Smooth muscle cell of the brain vasculature (primary cell): ENCODE results near the gene CDKN1B.
A peak's percentile ranks its signal among the peaks of the same experiment; 100 is the strongest.
"Not testable (repeated sequence)": the region's sequence is repeated elsewhere in the genome, so short reads cannot be mapped to it uniquely, and the experiment has no call there.

ENCODE experiments used
- DNase-seq: peaks from one replicate; pipeline ENCODE4 v3.0.0-alpha.2; 2012; ENCODE audit warnings: low read depth, low spot score

The CDKN1B gene

DNA sequence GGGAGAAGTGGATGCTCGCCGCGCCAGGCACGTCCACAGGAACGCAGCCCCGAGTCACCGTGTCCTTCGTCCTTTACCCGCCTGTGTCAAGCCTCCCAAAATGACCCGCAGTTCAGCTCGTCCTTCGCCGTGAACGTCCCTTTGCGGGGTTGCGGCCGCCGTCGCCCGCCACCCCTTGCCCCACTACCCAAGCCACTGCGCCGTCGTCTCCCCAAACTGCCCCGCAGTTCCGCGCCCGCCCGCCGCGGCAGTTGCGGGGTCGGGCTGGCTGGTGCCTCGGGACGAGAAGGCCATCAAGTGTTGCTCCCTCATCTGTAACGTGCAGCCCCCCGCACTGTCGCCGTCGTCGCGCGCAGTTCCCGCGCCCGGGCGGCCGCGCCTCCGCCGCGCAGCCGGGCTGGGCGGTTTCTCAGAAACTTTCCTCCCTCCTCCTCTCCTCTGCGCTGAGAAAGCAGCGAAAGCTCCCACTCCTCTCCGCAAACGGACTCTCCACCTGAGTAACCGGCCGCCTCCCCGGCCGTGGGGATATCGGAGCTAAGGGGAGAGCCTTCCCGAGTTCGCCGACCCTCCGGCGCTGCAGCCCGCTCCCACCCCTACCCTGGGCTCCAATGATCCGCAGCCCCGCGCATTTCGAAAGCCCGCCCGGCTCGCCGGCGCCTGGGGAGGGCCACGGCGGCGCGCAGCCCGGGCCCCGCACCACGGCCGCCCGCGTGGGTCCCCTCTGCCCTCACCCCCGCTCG lies 6.7 kb downstream of the CDKN1B start:
- no peak for DNase-seq

DNA sequence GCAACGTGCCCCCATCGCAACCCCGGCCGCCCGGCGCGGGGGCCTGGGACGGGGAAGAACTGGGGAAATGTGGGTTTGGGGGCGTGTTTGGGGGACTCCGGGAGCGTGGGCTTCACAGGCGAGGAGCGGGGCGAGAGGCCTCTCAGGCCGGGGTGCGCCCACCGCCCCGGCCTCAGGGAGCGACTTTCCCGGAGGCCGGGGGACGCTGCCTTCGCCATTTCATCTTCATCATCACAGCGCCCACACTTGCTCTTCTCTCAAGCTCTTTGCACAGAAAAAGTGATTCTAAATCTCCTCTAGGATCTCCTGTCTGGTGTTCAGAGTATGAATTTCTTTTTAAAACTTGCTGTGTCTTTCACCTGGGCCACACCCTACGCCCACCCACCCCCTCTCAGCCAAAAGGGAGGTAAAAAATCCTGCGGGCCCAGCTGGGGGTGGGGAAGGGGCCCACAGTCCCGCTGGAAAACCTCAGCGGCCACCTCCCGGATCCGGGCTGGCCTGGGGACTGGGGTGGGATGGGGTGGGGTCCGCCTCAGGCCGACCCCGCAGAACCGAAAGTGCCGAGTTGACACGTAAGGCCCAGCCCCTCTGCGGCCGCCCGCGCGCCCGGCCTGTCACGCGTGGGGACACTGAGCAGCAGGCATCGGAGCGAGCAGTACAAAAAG lies 7.4 kb downstream of the CDKN1B start:
- no peak for DNase-seq

DNA sequence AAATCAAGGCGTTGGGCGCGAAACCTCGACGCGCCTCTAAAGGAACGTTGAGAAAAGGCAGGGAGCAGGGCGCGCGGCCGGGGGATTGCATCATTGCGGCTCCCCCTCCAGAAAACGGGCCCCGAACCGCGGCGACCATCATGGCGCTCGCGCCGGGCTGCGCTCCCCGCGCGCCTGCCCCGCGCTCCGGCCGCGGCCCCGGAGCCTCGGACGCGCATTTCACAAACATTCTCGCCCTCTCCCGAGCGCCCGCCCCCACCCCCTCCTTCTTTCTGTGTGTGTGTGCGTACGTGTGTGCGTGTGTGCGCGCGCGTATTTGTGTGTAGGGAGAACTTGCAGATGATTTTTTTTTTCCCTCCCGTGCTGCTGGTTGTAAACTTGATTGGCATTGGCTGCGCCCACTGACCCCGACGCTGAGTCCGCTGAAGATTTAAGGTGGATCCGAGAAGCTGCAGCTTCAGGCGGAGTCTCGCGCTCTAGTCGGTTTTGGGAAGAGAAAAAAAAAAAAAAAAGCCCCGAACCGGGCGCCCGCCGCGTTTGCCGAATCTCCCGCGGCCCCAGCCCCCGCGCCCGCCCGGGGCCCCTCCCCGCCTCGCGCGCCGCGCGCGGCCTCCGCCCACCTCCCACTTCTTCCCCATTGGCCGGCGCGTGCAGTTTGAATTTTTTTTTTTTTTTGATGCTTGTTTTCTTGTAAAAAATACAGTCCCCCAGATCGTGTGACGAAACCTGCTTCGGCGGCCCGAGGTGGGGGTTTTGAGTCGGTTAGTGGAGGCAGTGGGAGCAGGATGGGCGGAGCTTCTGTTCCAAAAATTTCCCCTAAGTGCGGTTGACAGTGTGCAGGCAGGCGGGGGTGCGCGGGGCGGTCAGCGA lies 8.2 kb downstream of the CDKN1B start:
- DNase-seq, result peak; percentile 98

DNA sequence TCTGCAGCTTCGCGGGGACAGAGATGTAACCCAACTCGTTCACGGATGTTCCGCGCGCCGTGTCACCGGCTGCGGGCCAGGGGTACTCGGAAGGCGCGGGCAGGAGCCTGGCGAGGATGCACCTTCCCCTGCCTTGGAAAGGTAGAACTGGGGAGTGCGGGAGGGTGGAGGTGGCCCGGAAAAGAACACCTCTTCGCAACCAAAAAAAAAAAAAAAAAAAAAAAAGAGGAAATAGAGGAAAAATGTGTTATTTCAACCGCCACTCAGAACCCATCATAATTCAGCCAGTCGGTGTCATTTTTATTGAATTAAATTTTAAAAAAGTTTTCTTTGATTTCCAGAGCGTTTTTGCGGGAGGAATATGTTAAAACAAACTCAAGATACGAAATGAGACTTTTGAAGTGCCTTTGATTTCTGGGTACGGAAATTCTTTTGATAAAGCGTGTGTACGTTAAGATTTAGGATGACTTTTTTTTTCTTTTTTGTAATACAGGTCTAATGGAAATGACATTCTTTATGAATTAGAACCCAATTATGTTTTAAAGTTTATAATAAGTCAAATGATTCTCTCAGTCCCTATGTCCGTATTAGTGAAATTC lies 8.9 kb downstream of the CDKN1B start:
- DNase-seq, result no peak

DNA sequence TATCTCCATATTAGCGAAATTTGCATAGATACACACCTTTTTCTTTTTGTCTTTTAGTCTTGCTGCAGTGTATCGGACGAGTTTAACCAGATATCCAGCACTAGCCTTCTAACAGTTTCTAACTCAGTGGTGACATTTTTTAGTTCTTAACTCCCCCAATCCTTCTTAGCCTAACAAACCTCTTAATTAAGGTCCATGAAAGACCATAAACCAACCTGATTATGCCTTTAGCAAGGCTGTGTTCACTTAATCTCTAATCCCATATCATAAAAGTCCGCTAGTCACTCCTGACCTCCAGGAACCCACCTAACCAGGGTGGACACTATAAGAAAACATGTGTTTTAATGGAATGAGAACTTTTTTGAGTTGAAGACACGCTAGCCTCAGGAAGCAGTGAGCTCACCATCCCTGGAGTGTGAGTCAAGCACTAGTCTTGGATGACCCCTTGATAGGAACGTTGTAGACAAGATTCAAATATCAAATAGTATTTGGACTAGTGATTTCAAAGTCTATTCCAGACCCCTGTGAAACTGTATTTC lies 9.5 kb downstream of the CDKN1B start:
- no peak for DNase-seq

DNA sequence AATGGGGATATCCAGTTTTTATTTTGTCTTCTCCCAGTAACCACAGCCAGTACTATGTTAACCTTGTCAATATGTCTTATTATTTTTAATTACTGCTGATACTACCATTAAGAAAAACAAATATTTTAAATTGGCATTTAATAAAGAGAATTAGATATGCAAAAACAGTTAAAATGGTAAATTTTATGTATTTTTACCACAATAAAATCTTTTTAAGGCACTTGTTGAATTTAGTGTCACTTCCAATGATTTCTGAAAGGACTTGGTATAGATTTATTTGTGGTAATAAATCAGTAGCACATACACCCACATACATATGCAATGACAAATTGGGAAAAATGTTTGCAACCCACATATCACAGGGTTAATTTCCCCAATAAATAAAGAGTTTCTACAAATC lies 14.0 kb downstream of the CDKN1B start:
- no peak for DNase-seq

DNA sequence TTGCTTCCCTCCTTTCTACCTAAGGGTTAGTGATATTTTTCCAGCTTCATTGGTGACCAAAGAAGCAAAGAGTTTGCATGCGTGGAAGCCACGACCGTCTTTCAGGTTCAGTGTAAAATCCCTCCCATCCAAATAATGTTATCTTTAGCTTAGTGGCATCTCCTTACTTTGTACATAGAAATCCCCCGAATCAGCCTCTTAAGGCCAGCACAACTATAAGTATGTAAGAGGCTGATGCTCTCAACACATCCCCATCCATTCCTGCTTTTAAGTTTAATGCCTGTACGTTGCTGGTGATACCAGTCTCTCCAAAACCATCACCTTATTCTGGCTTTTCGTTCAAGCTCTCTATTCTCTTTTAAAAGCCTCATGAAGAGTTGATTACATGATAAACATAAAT lies 14.6 kb downstream of the CDKN1B start:
- no peak for DNase-seq

DNA sequence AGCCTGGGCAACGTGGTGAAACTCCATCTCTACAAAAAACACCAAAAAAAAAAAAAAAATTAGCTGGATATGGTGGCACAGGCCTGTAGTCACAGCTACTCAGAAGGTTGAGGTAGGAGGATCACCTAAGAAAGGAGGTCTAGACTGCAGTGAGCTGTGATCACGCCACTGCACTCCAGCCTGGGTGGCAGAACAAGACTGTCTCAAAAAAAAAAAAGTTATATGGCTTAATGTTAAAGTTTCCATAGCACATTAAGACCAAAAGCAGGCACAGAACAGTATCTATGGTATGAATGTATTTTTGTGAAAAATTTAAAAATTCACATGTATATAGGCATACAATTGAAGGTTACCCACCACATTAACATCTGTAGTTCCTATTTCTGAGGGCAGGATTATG lies 15.9 kb downstream of the CDKN1B start:
- DNase-seq, result no peak

DNA sequence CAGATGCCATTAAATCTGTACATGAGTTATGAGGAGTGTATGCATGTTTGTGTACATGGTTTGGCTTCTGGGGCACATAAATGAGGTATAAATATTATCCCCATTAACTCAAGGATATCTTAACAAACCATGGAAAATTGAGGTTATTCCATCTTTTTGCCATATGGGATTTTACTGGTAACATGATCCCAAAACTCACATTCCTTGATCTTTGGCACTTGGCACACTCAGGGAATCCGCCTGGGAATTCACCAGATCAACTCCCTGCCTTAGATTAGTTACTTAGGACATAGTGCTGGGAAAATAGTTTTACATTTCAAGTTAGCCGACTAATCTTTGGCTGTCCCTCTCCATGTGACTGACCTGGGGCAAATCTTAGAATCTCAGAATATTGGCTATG lies 16.9 kb downstream of the CDKN1B start:
- no peak for DNase-seq

DNA sequence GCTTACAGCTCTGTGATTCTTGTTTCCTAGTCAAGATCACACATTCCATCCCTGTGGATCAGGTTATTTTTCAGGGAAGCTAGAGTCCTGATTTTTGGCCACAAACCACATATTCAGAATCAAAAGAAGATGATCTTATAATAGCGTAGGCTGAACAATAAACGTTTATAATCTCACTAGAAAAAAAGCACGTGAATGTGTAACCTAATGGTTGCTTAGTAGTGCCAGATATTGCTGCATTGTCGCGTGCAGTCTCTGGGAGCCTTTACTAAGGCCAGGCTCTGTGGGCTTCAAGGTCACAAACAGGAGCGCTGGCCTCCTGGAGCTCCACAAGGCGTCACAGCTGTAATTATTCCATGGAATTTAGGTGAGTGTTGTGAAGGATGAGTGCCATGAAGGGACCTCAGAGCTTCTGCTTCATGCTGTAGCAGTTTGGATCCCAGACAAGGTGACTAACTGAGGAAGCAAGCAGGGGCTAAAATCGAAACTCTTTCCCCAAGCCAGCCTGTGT lies 17.4 kb downstream of the CDKN1B start:
- no peak for DNase-seq

DNA sequence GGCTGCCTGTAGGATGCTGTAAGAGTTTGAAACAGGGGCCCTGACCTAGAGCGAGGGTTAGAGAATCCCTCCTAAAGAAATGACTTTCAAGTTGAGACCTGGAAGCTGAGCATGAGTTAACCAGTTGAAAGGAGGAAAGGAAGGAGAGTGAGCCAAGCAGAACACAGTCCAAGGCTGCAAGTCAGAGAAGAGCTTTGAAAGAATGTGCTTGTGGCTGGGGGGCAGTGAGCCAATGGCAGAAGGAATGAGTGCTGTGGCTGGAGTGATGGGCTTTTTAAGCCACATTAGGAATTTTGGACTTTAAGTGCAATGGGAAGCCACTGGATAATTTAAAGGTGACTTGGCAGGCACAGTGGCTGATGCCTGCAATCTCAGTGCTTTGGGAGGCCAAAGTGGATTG lies 18.1 kb downstream of the CDKN1B start:
- no peak for DNase-seq

DNA sequence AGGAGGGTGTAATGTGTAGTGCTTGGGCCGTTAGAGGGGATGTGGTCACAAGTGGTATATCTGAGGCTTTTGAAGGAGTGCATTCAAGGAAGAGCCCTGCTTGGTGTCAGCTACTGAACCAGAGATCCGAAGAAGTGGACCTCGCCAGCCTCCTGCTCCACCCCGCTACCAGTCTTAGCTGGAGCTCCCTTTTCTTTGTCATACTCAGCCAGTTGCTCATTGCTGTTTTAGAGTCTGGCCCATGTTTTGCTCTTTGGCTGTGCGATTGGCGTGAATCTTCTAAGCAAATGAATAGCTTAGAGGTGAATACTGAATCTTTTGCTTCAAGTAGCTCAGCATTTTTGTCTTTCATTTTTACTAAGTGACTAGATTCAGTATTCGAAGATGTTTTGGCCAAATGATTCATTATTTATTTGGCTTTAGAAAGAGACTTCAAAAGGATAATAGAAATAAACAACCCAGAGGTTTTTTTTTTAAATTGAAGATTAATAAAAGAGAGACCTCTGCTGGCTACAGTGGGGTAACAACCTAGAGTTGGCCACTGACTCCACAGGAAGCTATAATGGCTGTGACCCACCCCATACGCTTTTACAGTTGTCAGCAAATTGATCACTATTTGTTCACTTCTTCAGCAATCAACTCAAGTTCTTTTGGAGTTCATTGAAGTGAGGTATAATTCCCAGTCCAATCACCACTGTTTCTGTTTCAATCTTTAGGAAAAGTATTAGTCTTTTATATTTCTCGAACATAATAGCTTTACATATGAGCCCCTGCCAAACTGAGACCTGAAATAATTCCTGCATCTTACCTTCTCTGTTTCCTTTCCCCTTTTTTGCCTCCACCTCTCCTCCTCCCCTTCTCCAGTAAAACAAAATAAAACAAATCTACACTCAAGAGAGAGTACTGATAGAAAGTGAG lies 19.9 kb downstream of the CDKN1B start:
- no peak for DNase-seq

DNA sequence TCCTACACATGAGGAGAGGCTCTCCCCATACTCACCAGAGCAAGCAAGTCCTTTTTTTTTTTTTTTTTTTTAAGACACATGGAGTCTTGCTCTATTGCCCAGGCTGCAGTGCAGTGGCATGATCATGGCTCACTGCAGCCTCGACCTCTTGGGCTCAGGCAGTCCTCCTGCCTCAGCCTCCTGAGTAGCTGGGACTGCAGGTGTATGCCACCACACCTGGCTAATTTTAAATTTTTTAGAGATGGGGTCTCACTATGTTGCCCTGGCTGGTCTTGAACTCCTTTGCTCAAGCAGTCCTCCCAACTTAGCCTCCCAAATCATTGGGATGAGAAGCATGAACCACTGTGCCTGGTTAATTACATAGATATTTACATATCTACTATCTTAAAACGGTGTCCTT lies 21.0 kb downstream of the CDKN1B start:
- DNase-seq, result not testable (repeated sequence)

DNA sequence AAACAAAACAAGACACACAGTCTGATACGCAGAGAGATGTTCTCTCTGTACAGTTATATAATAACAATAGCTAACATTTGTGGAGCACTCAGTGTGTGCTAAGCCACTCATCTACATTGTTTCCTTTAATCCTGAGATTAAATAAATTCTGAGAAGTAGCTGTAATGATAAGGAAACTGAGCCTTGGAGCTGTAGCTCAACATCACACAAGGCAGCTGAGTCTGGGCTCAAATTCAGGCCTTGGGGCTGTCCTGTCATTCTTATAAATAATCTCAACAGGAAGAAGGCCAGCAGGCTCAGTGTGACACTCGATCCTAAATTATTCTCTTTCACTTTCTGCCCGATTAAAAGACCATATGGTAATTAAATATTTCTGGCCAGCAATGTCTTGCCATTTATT lies 24.5 kb downstream of the CDKN1B start:
- no peak for DNase-seq

DNA sequence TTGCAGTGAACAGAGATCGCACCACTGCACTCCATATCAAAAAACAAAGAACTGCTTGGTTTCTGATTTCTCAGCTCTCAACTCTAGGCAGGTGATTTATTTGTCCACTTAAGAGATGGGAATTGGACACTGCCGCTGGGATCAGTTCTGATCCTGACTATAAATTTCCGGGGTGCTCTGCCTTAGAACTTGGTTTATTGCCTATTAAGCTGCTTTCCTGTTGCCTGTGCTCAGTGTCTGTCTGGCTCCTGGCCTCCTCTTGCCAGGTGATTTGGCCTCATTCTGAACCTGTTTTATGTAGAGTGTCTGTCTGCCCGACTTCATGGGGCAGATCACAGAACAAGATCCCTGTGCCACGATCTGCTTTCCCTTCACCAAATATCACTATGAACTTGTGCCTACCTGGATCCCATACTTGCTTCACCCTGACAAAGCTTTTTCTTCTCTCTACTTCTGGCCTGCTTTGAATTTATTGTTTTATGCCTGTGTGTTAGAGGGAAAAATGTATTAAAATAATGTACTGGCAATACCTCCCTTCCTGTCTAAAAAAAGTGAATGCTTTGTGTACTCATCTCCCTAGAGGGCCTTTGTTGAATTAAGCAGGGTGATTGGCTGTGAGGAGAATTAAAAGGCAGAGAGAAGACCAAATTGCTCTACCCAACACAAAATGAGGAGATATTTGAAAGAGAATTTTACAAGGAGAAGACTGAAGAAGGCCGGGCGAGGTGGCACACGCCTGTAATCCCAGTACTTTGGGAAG lies 27.6 kb downstream of the CDKN1B start:
- no peak for DNase-seq

DNA sequence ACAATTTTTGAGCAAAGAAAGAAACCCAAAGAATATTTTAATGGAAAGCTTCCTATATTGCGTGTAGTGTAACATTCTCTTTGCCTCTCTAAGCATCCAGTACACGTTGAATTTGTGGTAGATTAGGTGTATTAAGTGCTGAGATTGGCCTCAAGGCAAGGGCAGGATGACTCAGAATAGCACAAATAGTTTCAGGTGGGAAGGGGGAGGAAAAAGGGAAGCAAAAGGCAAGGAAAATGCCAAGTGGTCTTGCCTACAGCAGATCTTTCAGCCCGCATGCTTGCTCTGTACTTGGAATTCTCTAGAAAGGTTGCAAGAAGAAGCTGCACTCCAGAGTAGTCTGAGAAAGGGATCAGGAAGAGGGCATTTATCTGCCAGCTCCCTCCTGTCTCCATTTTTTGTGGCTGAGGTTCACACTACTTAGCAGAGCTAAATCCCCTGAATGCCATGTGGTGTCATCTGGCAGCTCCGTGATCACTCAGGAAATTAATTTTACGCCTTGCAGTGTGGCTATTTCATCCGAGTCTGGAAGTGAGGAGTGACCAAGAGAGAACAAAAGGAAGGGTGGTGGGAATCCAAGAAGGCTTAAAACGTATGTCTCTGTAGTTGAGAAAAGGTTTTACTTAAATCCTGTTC lies 28.5 kb downstream of the CDKN1B start:
- no peak for DNase-seq

DNA sequence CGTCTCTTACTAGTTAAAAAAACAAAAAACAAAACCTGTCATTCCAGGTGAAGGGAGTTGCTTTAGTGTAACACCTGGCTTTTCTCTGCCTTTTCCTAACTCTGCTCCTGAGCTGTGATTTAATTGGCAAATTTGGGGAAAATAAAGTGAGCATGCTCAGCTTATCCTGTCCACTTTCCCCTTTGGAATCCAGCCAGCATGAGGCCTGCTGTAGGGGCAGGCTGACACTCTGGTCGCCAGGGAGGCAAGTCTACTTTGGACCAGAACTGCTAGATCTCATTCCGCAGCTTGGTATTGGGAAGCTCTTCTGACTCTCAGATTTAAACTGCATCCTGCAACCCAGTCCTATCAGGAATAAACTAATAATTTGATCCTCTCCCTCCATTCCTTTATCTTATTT lies 30.1 kb downstream of the CDKN1B start:
- no peak for DNase-seq

DNA sequence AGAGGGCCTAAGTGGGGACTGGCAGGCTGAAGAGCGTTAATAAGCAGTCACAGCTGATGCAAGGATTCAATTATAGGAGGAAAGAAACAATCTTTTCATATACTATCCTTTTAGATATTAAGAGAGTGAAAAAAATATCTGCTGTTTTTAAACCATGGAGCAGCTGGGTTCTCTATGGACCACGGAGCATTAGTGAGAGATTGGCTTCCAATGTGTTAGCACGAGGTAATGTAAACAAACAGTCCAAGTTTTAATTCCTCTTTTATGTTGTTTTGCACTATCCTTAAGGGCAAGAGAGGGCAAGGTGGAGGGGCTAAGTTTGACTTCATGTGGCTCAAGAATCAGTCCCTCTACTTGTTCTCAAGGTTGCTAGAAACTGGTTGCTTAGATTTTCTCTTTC lies 30.9 kb downstream of the CDKN1B start:
- DNase-seq, result no peak

DNA sequence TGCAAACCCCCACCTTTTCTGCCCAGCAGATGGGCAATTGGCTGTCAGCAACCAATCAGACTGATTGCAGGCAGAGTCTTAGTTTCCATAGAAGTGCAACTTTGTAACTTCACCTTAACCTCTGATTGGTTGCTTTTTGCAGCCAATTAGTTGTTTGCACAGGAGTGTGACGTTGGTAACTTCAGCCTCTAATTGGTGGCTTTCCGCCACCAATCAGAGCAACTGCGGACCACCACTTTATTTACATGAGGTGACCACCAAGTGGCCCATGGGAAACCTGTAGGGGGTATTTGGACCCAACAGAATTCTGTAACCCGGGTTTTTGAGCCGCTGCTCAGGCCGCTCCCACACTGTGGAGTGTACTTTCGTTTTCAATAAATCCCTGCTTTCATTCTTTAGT lies 32.3 kb downstream of the CDKN1B start:
- no peak for DNase-seq
